Tibial artery (tissue), 4 donors: ENCODE data around the gene ALDH16A1.

Experiments used
- DNase-seq, 2 donors: peaks; one replicate each; pipeline ENCODE4 v3.0.0-alpha.2; 2019
- H3K27ac ChIP-seq, 2 donors: fragments of 200-600 bp; sonication (generic) in 1 of 2; 1 replicate in 1 of 2; 2 replicates in 1 of 2; pipeline ENCODE4 v1.5.1; 2018 to 2019; ENCODE audit warnings: mild to moderate bottlenecking in 1 of 2
- H3K27me3 ChIP-seq, 2 donors: fragments of 200-600 bp; sonication (generic) in 1 of 2; one replicate each; pipeline versions ENCODE4 v1.5.1 to v1.6.0; 2016 to 2019
- H3K36me3 ChIP-seq, 3 donors: fragments of 200-600 bp; sonication (generic) in 2 of 3; one replicate each; pipeline ENCODE4 v1.5.1; 2016 to 2019; ENCODE audit warnings: mild to moderate bottlenecking in 2 of 3
- H3K4me1 ChIP-seq, 4 donors: fragments of 200-600 bp; sonication (generic) in 2 of 4; 1 replicate in 3 of 4; 2 replicates in 1 of 4; pipeline ENCODE4 v1.5.1; 2016 to 2019
- H3K4me3 ChIP-seq, 2 donors: fragments of 200-600 bp; sonication (generic) in 1 of 2; 1 replicate in 1 of 2; 2 replicates in 1 of 2; pipeline ENCODE4 v1.5.1; 2018 to 2019; ENCODE audit warnings: mild to moderate bottlenecking in 2 of 2
- H3K9me3 ChIP-seq, 3 donors: fragments of 200-600 bp; sonication (generic) in 1 of 3; one replicate each; pipeline ENCODE4 v1.5.1; 2016 to 2019
- intact Hi-C: fragments of 100-400 bp; cut with DNase I; formaldehyde crosslinking; loops from one replicate; pipeline ENCODE4 v1.15.0; 2023; ENCODE audit warnings: low total_unique reads
- TF ChIP-seq, protein P1 (sequence below), 2 experiments: fragments of 200-600 bp in 1 of 2; fragments of 450-650 bp in 1 of 2; IDR thresholded peaks; one replicate each; pipeline ENCODE4 v1.5.1; 2017 to 2019; ENCODE audit warnings: antibody characterized with exemption in 2 of 2, mild to moderate bottlenecking in 1 of 2, moderate library complexity in 1 of 2

ALDH16A1 gene

DNA sequence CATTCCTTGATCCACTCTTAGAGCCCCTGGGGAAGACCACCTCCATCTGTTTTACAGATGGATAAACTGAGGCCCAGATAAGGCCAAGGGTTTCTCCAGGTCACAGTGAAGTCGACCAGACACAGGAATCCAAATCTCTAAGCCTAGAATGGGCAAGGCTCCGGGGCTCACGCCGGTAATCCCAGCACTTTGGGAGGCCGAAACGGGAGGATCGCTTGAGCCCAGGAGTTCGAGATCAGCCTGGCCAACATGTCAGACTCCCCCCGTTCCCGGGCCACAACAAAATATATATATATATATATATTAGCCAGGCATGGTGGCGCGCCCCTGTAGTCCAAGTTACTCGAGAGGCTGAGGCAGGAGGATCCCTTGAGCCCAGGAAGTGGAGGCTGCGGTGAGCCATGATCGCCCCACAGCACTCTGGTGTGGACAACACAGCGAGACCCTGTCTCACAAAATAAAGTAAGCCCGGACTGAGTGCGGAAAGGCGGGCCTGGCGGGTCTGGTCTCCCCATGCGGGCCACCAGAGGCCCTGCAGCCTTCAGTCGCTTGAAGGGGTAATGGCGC, 33.8 kb downstream of the ALDH16A1 start:
- DNase-seq = peak in 1 of 2 donors; percentile 75
- TF ChIP-seq, protein P1, sequence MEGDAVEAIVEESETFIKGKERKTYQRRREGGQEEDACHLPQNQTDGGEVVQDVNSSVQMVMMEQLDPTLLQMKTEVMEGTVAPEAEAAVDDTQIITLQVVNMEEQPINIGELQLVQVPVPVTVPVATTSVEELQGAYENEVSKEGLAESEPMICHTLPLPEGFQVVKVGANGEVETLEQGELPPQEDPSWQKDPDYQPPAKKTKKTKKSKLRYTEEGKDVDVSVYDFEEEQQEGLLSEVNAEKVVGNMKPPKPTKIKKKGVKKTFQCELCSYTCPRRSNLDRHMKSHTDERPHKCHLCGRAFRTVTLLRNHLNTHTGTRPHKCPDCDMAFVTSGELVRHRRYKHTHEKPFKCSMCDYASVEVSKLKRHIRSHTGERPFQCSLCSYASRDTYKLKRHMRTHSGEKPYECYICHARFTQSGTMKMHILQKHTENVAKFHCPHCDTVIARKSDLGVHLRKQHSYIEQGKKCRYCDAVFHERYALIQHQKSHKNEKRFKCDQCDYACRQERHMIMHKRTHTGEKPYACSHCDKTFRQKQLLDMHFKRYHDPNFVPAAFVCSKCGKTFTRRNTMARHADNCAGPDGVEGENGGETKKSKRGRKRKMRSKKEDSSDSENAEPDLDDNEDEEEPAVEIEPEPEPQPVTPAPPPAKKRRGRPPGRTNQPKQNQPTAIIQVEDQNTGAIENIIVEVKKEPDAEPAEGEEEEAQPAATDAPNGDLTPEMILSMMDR (IDR thresholded peaks at IDR 0.05) = no peak
- Histone ChIP-seq H3K4me1 (peaks cover 0 to 29% (median 26%) of the 10 kb centered on the region in 4 donors), H3K9me3 (no peaks in the 10 kb centered on the region), H3K27ac (peak overlapping the region; percentile 84 to 85), H3K4me3 (peak overlapping the region in 1 of 2 donors; percentile 30), H3K27me3 (no peaks in the 10 kb centered on the region), H3K36me3 (peaks cover 24 to 38% (median 27%) of the 10 kb centered on the region in 3 donors)
- intact Hi-C loops = no loop called here

- Histone ChIP-seq H3K4me3 (peak within 1 kb of the TSS; percentile 80 to 89), H3K4me1 (peaks cover 0 to 29% (median 26%) of the 10 kb centered on the region in 4 donors), H3K27me3 (no peaks in the 10 kb centered on the region), H3K9me3 (no peaks in the 10 kb centered on the region), H3K27ac (peak within 1 kb of the TSS; percentile 84 to 85), H3K36me3 (peaks cover 31 to 41% (median 34%) of the 10 kb centered on the region in 3 donors)
- peak; percentile 99 to 100 for DNase-seq
- intact Hi-C loops = no loop called here
- TF ChIP-seq, protein P1 (IDR thresholded peaks at IDR 0.05) = no peak
Observed at GRCh38 chr19:49487277-49488045, 34.4 kb downstream of the ALDH16A1 start, which contains the start of gene RPL13A. Gene RPL13A (plus strand): TSS chr19:49487608. CDS start chr19:49487630, 22 bp downstream.

- DNase-seq = no peak
- Histone ChIP-seq H3K27ac (peak overlapping the region; percentile 83 to 84), H3K4me1 (peaks cover 0 to 29% (median 26%) of the 10 kb centered on the region in 4 donors), H3K36me3 (peaks cover 32 to 49% (median 41%) of the 10 kb centered on the region in 3 donors), H3K27me3 (no peaks in the 10 kb centered on the region), H3K9me3 (no peaks in the 10 kb centered on the region), H3K4me3 (peak overlapping the region; percentile 80 to 89)
- TF ChIP-seq, protein P1 (IDR thresholded peaks at IDR 0.05) = no peak
- intact Hi-C loops = no loop called here
Observed at GRCh38 chr19:49488046-49488862, 35.2 kb downstream of the ALDH16A1 start.

- intact Hi-C loops = no loop called here
- Histone ChIP-seq H3K4me1 (peaks cover 0 to 29% (median 26%) of the 10 kb centered on the region in 4 donors), H3K27ac (peak overlapping the region; percentile 83 to 84), H3K9me3 (no peaks in the 10 kb centered on the region), H3K27me3 (no peaks in the 10 kb centered on the region), H3K4me3 (peak overlapping the region; percentile 80 to 89), H3K36me3 (peaks cover 32 to 51% (median 41%) of the 10 kb centered on the region in 3 donors)
- TF ChIP-seq, protein P1 (IDR thresholded peaks at IDR 0.05) = no peak
- no peak for DNase-seq
Observed at GRCh38 chr19:49488863-49489537, 36.0 kb downstream of the ALDH16A1 start.
